Lung microvascular endothelial cell (primary cell): ENCODE results near the gene PBX3. TPM values are rescaled to one million over a fixed set of nuclear protein-coding genes. Genes with fewer than 3 reads are reported as not detected.
"Not testable (repeated sequence)": the region's sequence is repeated elsewhere in the genome, so short reads cannot be mapped to it uniquely, and the experiment has no call there.

Experiments
- DNase-seq, 2 donors: peaks; one replicate each; pipeline versions ENCODE4 v3.0.0 to v3.0.0-alpha.2; 2010; ENCODE audit warnings: low read depth in 2 of 2
- total RNA-seq: library from RNA; depleted of rRNA; stranded (reverse); fragments of >200 nt; gene quantifications from 2 replicates; pipeline ENCODE4 v1.2.1, GENCODE V29; 2014

PBX3 gene
- total RNA-seq, 1 donor from 2014 or later, result 4.0 TPM

- DNase-seq, result peak in 1 of 2 donors; percentile 7
These were observed 26.9 kb downstream of the PBX3 start for GRCh38 chr9:125774106-125774505.

GRCh38 chr9:125776789-125777188, 29.6 kb downstream of the PBX3 start:
- not testable (repeated sequence) for DNase-seq

- DNase-seq, result not testable (repeated sequence)
These were observed 31.5 kb downstream of the PBX3 start for GRCh38 chr9:125778538-125779219.

- not testable (repeated sequence) for DNase-seq
These were observed 32.0 kb downstream of the PBX3 start for GRCh38 chr9:125779220-125779565.

GRCh38 chr9:125782718-125783117, 35.5 kb downstream of the PBX3 start:
- no peak for DNase-seq

GRCh38 chr9:125784286-125785049, 37.3 kb downstream of the PBX3 start:
- no peak for DNase-seq

GRCh38 chr9:125785248-125785751, 38.1 kb downstream of the PBX3 start:
- DNase-seq, result peak; percentile 14 to 85

- DNase-seq, result no peak
These were observed 40.5 kb downstream of the PBX3 start for GRCh38 chr9:125787715-125788114.

- DNase-seq, result no peak
These were observed 42.0 kb downstream of the PBX3 start for GRCh38 chr9:125789196-125789595.

GRCh38 chr9:125794708-125795107, 47.5 kb downstream of the PBX3 start:
- no peak for DNase-seq

GRCh38 chr9:125795970-125796596, 48.9 kb downstream of the PBX3 start:
- DNase-seq, result no peak

GRCh38 chr9:125797930-125798329, 50.8 kb downstream of the PBX3 start:
- no peak for DNase-seq

- no peak for DNase-seq
These were observed 56.4 kb downstream of the PBX3 start for GRCh38 chr9:125803526-125803925.

- DNase-seq, result no peak
These were observed 57.9 kb downstream of the PBX3 start for GRCh38 chr9:125805057-125805456.

- no peak for DNase-seq
These were observed 58.4 kb downstream of the PBX3 start for GRCh38 chr9:125805586-125805985.

- no peak for DNase-seq
These were observed 59.9 kb downstream of the PBX3 start for GRCh38 chr9:125807079-125807478.

GRCh38 chr9:125810161-125810560, 63.0 kb downstream of the PBX3 start:
- DNase-seq, result no peak

GRCh38 chr9:125811002-125811401, 63.8 kb downstream of the PBX3 start:
- DNase-seq, result no peak

GRCh38 chr9:125812403-125812802, 65.2 kb downstream of the PBX3 start:
- DNase-seq, result no peak

- peak; percentile 8 to 17 for DNase-seq
These were observed 68.4 kb downstream of the PBX3 start for GRCh38 chr9:125815568-125815967.

GRCh38 chr9:125816321-125816720, 69.1 kb downstream of the PBX3 start:
- no peak for DNase-seq

GRCh38 chr9:125820100-125820804, 73.1 kb downstream of the PBX3 start:
- DNase-seq, result no peak
